Activated naive CD4-positive, alpha-beta T cell (primary cell): ENCODE measurements around the gene ECM1.

Experiments
- DNase-seq, 4 experiments: peaks; one replicate each; lab custom pipeline; 2025; lab: John Stamatoyannopoulos, UW

ECM1 gene

DNA sequence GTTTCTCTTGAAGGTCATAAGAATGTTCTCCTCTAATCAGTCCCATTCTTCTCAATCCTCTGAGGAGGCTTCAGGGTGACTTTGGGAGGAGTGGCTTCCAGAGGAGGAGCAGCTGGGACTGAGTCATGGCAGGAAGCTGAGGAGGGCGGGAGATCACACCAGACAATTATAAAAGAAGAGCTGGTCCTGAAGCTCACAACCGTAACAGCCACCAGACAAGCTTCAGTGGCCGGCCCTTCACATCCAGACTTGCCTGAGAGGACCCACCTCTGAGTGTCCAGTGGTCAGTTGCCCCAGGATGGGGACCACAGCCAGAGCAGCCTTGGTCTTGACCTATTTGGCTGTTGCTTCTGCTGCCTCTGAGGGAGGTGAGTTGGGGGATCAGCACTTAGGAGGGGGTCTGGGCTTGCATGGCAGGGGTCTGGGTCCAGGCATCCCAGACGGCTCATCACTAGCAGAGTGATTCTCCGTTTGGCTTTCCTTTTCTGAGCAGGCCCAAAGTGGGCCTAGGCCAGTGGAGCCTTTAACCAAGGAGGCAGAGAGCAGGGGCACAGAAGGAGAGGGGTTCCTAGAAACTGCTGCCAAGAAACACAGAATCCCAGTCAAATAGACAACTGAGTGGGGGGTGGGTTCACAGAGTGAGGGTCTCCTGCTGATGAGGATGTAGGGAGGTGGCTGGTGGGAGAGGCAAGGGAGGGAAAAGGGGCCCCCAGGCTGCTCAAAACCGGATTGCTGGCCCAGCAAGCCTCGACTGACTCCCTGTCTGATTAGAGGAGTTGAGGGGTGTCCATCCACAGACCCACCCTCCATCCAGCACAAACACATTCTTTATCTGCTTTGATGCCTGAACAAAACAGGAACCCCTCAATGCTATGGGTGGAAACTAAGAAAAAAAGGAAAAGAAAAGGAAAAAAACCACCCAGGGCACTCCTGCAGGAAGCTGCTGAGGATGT is at the start of gene ECM1:
ECM1 (plus strand) TSS at position 198 of the 953 bp plus-strand sequence; CDS start at position 299, 101 bp downstream.
- no peak for DNase-seq

- DNase-seq: peak; percentile 15 to 40 (median 32)
Observed at GRCh38 chr1:150464422-150464826, 43.5 kb upstream of the ECM1 start.

DNA sequence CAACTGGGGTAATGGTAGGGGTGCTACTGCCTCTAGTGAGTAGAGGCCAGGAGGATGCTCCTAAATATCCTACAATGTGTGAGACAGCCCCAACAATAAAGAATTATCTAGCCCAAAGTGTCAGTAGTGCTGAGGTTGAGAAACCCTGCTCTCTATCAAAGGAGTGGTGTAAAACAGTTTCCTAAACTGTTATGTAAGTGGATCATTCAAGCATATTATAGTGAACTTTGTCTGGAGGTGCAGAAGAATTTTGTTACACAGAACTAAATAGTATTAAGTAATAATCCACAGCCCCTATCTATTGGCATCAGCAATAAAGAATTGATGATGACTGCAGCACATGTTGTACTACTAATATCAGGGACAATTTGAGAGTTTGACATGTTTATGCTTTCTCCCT is 40.9 kb upstream of the ECM1 start:
- no peak for DNase-seq

- no peak for DNase-seq
Observed at GRCh38 chr1:150469291-150469690, 38.6 kb upstream of the ECM1 start.

DNA sequence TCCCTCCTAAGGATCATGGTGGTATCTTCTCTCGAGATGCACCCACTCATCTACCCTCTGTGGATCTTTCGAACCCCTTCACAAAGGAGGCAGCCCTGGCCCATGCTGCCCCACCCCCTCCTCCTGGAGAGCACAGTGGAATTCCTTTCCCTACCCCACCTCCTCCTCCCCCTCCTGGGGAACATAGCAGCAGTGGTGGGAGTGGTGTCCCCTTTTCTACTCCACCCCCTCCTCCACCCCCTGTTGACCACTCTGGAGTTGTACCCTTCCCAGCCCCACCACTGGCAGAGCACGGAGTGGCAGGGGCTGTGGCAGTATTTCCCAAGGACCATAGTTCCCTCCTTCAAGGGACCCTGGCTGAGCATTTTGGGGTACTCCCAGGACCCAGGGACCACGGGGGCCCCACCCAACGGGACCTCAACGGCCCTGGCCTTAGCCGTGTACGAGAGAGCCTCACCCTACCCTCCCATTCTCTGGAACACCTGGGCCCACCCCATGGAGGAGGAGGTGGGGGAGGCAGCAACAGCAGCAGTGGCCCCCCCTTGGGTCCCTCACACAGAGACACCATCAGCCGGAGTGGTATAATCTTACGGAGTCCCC is 35.2 kb upstream of the ECM1 start:
- no peak for DNase-seq

GRCh38 chr1:150473659-150474058 is 34.2 kb upstream of the ECM1 start:
- DNase-seq: no peak

GRCh38 chr1:150474869-150475268 is 33.0 kb upstream of the ECM1 start:
- DNase-seq: no peak

GRCh38 chr1:150476754-150477153 is 31.2 kb upstream of the ECM1 start:
- no peak for DNase-seq

GRCh38 chr1:150477320-150477719 is 30.6 kb upstream of the ECM1 start:
- DNase-seq: no peak

DNA sequence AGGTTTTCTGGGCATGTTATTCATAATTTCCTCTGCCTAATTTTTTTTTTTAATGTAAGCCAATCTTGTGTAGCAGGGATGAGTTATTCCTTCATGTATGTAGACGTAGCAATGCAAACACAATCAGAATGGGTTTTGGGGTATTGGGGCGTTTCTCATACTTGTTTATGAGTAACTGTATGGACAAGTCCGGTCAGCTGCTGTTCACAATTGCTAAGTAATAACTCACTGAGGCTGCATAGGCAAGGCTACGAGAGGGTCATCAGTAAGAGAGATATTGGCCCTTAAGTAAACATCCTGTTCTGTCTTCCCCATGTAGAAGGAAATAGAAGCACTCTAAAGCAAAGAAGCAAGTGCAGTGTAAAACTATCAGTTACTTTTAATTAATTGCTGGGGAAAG is 30.2 kb upstream of the ECM1 start:
- DNase-seq: no peak

GRCh38 chr1:150479370-150479769 is 28.5 kb upstream of the ECM1 start:
- DNase-seq: no peak

DNA sequence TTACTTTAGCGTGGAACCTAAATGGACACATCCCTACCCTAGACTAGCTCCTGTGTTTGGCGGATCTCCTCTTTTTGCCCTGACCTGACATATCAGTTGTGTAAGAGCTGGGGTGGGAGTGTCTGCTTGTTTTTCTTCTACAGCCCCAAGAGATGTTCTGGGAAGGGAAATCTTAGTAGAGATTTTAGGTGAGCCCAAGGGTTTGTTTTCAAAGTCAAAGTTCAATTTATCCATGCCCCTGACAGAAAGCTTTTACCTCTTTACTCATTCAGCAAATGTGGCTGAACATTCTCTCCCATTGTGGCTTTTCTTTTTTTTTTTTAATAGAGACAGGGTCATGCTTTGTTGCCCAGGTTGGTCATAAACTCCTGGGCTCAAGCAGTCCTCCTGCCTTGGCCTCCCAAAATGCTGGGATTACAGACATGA is 28.0 kb upstream of the ECM1 start:
- DNase-seq: no peak

DNA sequence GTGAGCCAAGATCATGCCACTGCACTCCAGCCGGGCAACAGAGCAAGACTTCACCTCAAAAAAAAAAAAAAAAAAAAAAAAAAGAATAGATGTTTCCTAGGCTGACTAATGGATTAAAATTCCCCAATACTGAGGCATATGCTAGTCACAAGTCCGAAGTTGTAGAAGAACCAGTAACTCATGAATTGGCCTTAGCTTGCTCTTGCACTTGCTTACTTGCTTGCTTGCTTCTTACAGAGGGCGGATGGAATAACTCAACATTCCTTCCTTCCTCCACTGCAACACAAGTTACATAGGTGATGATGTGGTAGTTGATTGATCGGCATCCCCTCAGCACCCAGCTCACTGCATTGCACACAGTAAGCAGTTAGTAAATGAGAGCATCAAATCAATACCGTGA is 23.5 kb upstream of the ECM1 start:
- no peak for DNase-seq

DNA sequence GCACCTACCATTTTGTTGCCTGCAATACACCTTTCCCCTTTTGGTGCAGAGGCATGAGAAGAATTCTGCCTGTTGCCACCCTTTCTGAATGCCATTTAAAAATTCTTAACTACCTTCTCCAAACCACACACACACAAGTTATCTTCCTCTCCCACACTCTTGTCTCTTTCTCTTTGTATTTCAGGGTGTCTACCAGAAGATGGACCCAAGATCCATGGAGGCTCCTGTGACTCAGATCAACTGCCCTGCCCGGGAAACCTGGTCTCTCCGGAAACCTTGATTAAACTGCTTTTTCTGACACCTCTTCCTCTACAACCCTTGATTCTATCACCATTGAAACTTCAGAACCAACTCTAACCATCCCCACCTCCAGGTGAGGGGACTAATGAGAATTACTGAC is 23.0 kb upstream of the ECM1 start:
- DNase-seq: no peak

- peak; percentile 68 to 86 (median 81) for DNase-seq
Observed at GRCh38 chr1:150486966-150487762, 20.7 kb upstream of the ECM1 start, which contains the start of gene TARS2. Gene TARS2, plus strand, starts transcription at chr1:150487419. Its CDS starts 32 bp downstream, at chr1:150487451.

- DNase-seq: peak in 1 of 4 experiments; percentile 5
Observed at GRCh38 chr1:150487763-150488115, 20.2 kb upstream of the ECM1 start.

GRCh38 chr1:150493175-150493574 is 14.7 kb upstream of the ECM1 start:
- DNase-seq: no peak

DNA sequence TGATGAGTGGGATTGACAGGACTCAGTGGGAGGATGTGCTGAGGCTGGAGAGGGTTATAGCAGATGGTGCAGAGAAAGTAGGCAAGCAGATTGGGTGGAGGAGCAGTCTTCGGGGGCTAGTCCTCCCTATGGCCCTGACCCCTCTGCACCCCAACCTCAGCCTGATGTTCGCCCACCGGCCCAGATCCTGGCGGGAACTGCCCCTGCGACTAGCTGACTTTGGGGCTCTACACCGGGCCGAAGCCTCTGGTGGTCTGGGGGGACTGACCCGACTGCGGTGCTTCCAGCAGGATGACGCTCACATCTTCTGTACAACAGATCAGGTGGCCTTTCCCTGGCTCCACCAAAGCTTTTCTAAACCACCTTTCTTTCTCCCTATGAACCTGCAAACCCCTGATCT is 9.6 kb upstream of the ECM1 start:
- no peak for DNase-seq

- no peak for DNase-seq
Observed at GRCh38 chr1:150505431-150505830, 2.5 kb upstream of the ECM1 start.

- DNase-seq: no peak
Observed at GRCh38 chr1:150508982-150509381, 1.1 kb downstream of the ECM1 start.

DNA sequence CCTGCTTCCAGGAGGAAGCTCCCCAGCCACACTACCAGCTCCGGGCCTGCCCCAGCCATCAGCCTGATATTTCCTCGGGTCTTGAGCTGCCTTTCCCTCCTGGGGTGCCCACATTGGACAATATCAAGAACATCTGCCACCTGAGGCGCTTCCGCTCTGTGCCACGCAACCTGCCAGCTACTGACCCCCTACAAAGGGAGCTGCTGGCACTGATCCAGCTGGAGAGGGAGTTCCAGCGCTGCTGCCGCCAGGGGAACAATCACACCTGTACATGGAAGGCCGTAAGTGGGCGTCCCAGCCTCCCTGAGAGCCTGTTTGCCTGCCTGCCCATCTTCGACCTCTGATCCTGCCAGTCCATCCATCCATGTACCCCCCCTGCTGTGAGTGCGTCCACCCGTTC is 3.6 kb downstream of the ECM1 start:
- DNase-seq: no peak

DNA sequence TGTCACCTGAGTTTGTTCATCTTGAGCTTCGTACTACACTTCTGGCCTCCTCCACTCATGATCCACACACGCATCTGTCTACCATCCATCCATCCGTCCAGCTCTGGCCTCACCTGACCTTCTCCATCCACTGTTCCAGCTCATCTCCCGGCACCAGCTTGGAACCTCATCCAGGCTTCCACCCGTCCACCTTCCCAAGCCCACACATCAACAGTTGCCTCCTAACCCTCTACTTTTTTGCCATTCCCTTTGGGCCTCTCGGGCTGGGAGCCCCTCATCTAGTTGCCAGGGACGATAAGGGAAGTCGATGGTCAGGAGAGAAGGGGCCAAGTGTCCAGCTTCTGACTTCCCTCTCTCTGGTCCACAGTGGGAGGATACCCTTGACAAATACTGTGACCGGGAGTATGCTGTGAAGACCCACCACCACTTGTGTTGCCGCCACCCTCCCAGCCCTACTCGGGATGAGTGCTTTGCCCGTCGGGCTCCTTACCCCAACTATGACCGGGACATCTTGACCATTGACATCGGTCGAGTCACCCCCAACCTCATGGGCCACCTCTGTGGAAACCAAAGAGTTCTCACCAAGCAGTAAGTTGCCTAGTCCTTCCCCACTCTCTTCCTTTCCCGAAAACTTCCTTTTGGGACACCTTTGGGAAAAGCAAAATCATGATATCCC is 4.2 kb downstream of the ECM1 start:
- DNase-seq: no peak
